GM19463 (cell line): ENCODE results near the gene GPR161.

Experiments
- ATAC-seq: cut with Tn5 transposase; IDR thresholded peaks from one replicate; pipeline ENCODE4 v1.9.1; 2021; ENCODE audit warnings: mild to moderate bottlenecking, moderate library complexity; ENCODE audit not compliant: unreplicated experiment

Gene GPR161

GRCh38 chr1:168110896-168111545, 25.7 kb downstream of the GPR161 start:
- ATAC-seq, result no peak

GRCh38 chr1:168106274-168106673, 30.5 kb downstream of the GPR161 start:
- no peak for ATAC-seq

- no peak for ATAC-seq
These were observed 30.9 kb downstream of the GPR161 start for GRCh38 chr1:168105846-168106245.

GRCh38 chr1:168104535-168104934, 32.2 kb downstream of the GPR161 start:
- no peak for ATAC-seq

GRCh38 chr1:168102487-168102886, 34.2 kb downstream of the GPR161 start:
- ATAC-seq, result no peak

GRCh38 chr1:168101336-168101735, 35.4 kb downstream of the GPR161 start:
- ATAC-seq, result no peak

GRCh38 chr1:168100315-168101002, 36.3 kb downstream of the GPR161 start:
- no peak for ATAC-seq

- ATAC-seq, result no peak
These were observed 37.4 kb downstream of the GPR161 start for GRCh38 chr1:168099337-168099801.

- no peak for ATAC-seq
These were observed 38.0 kb downstream of the GPR161 start for GRCh38 chr1:168098534-168099320.

- no peak for ATAC-seq
These were observed 38.7 kb downstream of the GPR161 start for GRCh38 chr1:168097921-168098528.

- ATAC-seq, result no peak
These were observed 40.2 kb downstream of the GPR161 start for GRCh38 chr1:168096296-168097165.

- ATAC-seq, result no peak
These were observed 41.3 kb downstream of the GPR161 start for GRCh38 chr1:168095476-168095875.

- no peak for ATAC-seq
These were observed 43.1 kb downstream of the GPR161 start for GRCh38 chr1:168093616-168094015.

- no peak for ATAC-seq
These were observed 44.0 kb downstream of the GPR161 start for GRCh38 chr1:168092566-168093355.

GRCh38 chr1:168091720-168092550, 44.8 kb downstream of the GPR161 start:
- no peak for ATAC-seq

GRCh38 chr1:168091063-168091462, 45.7 kb downstream of the GPR161 start:
- no peak for ATAC-seq

- no peak for ATAC-seq
These were observed 46.3 kb downstream of the GPR161 start for GRCh38 chr1:168090395-168090794.

GRCh38 chr1:168089979-168090337, 46.8 kb downstream of the GPR161 start:
- no peak for ATAC-seq
